SK-N-MC (cell line): ENCODE measurements around the gene IFT172.

Source experiments
- EZH2 ChIP-seq: fragments of 200-600 bp; sonication (generic); IDR thresholded peaks from one replicate; pipeline ENCODE4 v1.6.1; 2017; ENCODE audit warnings: antibody characterized with exemption
- FOXP2 ChIP-seq: optimal IDR thresholded peaks from 2 replicates; pipeline ENCODE3; 2011; ENCODE audit warnings: mild to moderate bottlenecking, moderate library complexity; ENCODE audit not compliant: insufficient read depth; ENCODE audit errors: extremely low read length, control extremely low read depth

GRCh38 chr2:27527182-27527581, 37.6 kb upstream of the IFT172 start:
- no peak for TF ChIP-seq FOXP2
- TF ChIP-seq EZH2: no peak
